Brain microvascular endothelial cell (primary cell): ENCODE results near the gene MAPK10.

Source experiments
- DNase-seq: peaks from one replicate; pipeline ENCODE4 v3.0.0-alpha.2; 2020
- H3K27ac ChIP-seq: fragments of 250-450 bp; sonication (Bioruptor Pico); 2 replicates; pipeline ENCODE4 v1.5.1; 2020; ENCODE audit warnings: mild to moderate bottlenecking, moderate library complexity
- H3K27me3 ChIP-seq: fragments of 250-450 bp; sonication (Bioruptor Pico); replicated peaks from 2 replicates; pipeline ENCODE4 v1.5.1; 2020; ENCODE audit warnings: mild to moderate bottlenecking
- H3K36me3 ChIP-seq: fragments of 250-450 bp; sonication (Bioruptor Pico); replicated peaks from 2 replicates; pipeline ENCODE4 v1.5.1; 2020; ENCODE audit warnings: mild to moderate bottlenecking
- H3K4me3 ChIP-seq: 2 replicates; pipeline ENCODE4 v1.5.1; 2011; ENCODE audit warnings: low read depth, mild to moderate bottlenecking, control low read depth, low read length, moderate library complexity
- CTCF ChIP-seq: IDR thresholded peaks from 2 replicates; pipeline ENCODE4 v1.5.1; 2011; ENCODE audit warnings: low read depth, mild to moderate bottlenecking, moderate library complexity, low read length, control low read depth, inconsistent platforms; ENCODE audit errors: missing control alignments
- in situ Hi-C: cut with HindIII; loops from 2 replicates; pipeline ENCODE4 v1.10.0; 2017; ENCODE audit warnings: low sequenced_read_pairs, low pct_ligation_motif_present

MAPK10 gene

GRCh38 chr4:86058621-86059020 is 301.2 kb downstream of the MAPK10 start:
- H3K27ac ChIP-seq = no peak overlapping the region
- no peak overlapping the region for H3K4me3 ChIP-seq
- TF ChIP-seq CTCF = no peak
- no peak for DNase-seq
- in situ Hi-C loops = no loop called here
- no peaks in the 10 kb centered on the region for H3K27me3 ChIP-seq
- H3K36me3 ChIP-seq = no peaks in the 10 kb centered on the region

- DNase-seq = no peak
- in situ Hi-C loops = no loop called here
- TF ChIP-seq CTCF = no peak
- H3K27me3 ChIP-seq = no peaks in the 10 kb centered on the region
- no peaks in the 10 kb centered on the region for H3K36me3 ChIP-seq
- no peak overlapping the region for H3K27ac ChIP-seq
- no peak overlapping the region for H3K4me3 ChIP-seq
These were observed 304.0 kb downstream of the MAPK10 start for GRCh38 chr4:86055898-86056297.

GRCh38 chr4:86054286-86055032 is 305.4 kb downstream of the MAPK10 start:
- in situ Hi-C loops = no loop called here
- no peaks in the 10 kb centered on the region for H3K27me3 ChIP-seq
- no peak for DNase-seq

DNA sequence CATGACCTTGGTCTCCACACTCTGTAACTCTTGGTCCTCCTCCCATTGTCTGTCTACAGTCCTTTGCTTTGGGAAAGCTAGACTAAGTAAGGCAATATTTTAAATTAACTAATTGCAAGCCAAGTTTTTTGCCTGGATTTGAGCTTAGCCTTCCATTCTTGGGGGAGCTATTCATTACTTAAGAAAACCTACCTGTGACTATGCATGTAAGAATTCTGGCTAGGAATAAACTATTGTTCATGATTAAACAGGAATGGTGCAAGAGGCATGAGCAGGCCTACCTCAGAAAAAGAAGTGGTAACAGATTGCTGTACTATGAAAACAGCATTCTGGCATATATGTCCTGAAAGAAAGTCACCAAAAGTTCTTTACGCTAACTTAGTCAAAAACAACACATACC is 309.4 kb downstream of the MAPK10 start:
- Histone ChIP-seq H3K4me3 (no peak overlapping the region), H3K36me3 (no peaks in the 10 kb centered on the region), H3K27me3 (no peaks in the 10 kb centered on the region), H3K27ac (no peak overlapping the region)
- in situ Hi-C loops = no loop called here
- no peak for TF ChIP-seq CTCF
- no peak for DNase-seq

More at GRCh38 chr4:86054286-86055032, 305.4 kb downstream of the MAPK10 start:
- no peak for TF ChIP-seq CTCF
- H3K36me3 ChIP-seq = no peaks in the 10 kb centered on the region
- H3K27ac ChIP-seq = no peak overlapping the region
- no peak overlapping the region for H3K4me3 ChIP-seq

GRCh38 chr4:86048426-86048825 is 311.4 kb downstream of the MAPK10 start:
- Histone ChIP-seq H3K4me3 (no peak overlapping the region), H3K36me3 (no peaks in the 10 kb centered on the region), H3K27ac (no peak overlapping the region), H3K27me3 (no peaks in the 10 kb centered on the region)
- in situ Hi-C loops = no loop called here
- no peak for TF ChIP-seq CTCF
- no peak for DNase-seq

DNA sequence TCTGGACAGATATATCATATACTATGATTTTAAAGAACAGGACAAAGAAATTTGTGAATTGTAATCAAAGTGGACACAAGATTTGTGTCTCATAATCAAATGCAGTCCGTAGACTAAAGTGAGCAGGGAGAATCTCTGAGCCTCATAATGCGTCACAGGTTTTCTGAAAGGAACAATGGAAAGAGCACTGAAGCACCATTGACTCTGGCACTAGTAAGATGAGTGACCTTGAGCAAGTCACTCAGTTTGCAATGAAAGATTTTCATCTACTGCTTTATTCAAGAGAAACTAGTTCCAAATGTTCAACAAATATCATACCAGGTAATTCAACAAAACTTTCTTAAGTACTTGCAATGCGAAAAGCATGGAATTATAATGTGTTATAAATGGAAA is 315.3 kb downstream of the MAPK10 start:
- DNase-seq = no peak
- no peaks in the 10 kb centered on the region for H3K36me3 ChIP-seq
- no peaks in the 10 kb centered on the region for H3K27me3 ChIP-seq
- no peak overlapping the region for H3K27ac ChIP-seq
- H3K4me3 ChIP-seq = no peak overlapping the region
- in situ Hi-C loops = no loop called here
- TF ChIP-seq CTCF = no peak
